GM18508 (cell line): Measurements from ENCODE around the gene DAB1.
"Not testable (repeated sequence)": the region's sequence is repeated elsewhere in the genome, so short reads cannot be mapped to it uniquely, and the experiment has no call there.

ENCODE experiments used
- ATAC-seq: cut with Tn5 transposase; IDR thresholded peaks from one replicate; pipeline ENCODE4 v1.9.1; 2021; ENCODE audit warnings: moderate number of reproducible peaks; ENCODE audit not compliant: insufficient read depth, unreplicated experiment

The DAB1 gene

GRCh38 chr1:57235730-57236510, 187.9 kb downstream of the DAB1 start:
- ATAC-seq: no peak

GRCh38 chr1:57234459-57234858, 189.4 kb downstream of the DAB1 start:
- ATAC-seq: no peak

- no peak for ATAC-seq
These were observed 191.4 kb downstream of the DAB1 start for GRCh38 chr1:57232500-57232899.

GRCh38 chr1:57229998-57230397, 193.9 kb downstream of the DAB1 start:
- no peak for ATAC-seq

- ATAC-seq: no peak
These were observed 194.8 kb downstream of the DAB1 start for GRCh38 chr1:57229076-57229475.

- ATAC-seq: no peak
These were observed 201.1 kb downstream of the DAB1 start for GRCh38 chr1:57222801-57223200.

- ATAC-seq: no peak
These were observed 201.6 kb downstream of the DAB1 start for GRCh38 chr1:57222307-57222706.

GRCh38 chr1:57220905-57221304, 203.0 kb downstream of the DAB1 start:
- not testable (repeated sequence) for ATAC-seq

GRCh38 chr1:57218487-57219079, 205.3 kb downstream of the DAB1 start:
- ATAC-seq: no peak

GRCh38 chr1:57217905-57218304, 206.0 kb downstream of the DAB1 start:
- ATAC-seq: no peak

- no peak for ATAC-seq
These were observed 208.8 kb downstream of the DAB1 start for GRCh38 chr1:57214951-57215575.

GRCh38 chr1:57210881-57211280, 213.0 kb downstream of the DAB1 start:
- no peak for ATAC-seq

- no peak for ATAC-seq
These were observed 214.4 kb downstream of the DAB1 start for GRCh38 chr1:57209495-57209894.

GRCh38 chr1:57208741-57209302, 215.0 kb downstream of the DAB1 start:
- no peak for ATAC-seq

- no peak for ATAC-seq
These were observed 217.8 kb downstream of the DAB1 start for GRCh38 chr1:57206038-57206437.

GRCh38 chr1:57204942-57205787, 218.7 kb downstream of the DAB1 start:
- ATAC-seq: no peak

GRCh38 chr1:57204091-57204490, 219.8 kb downstream of the DAB1 start:
- no peak for ATAC-seq

- ATAC-seq: no peak
These were observed 221.6 kb downstream of the DAB1 start for GRCh38 chr1:57202241-57202640.

GRCh38 chr1:57198912-57199311, 224.9 kb downstream of the DAB1 start:
- ATAC-seq: no peak

GRCh38 chr1:57195436-57195941, 228.4 kb downstream of the DAB1 start:
- no peak for ATAC-seq
